SJSA1 (cell line): Measurements from ENCODE around the gene NUP188. TPM values are rescaled to one million over a fixed set of nuclear protein-coding genes. Genes with fewer than 3 reads are reported as not detected.

Experiments
- DNase-seq, 2 experiments: peaks; one replicate each; pipeline ENCODE4 v3.0.0-alpha.2; 2015 to 2020; ENCODE audit warnings: low spot score in 2 of 2, low read depth in 1 of 2
- H3K27ac ChIP-seq: fragments of 250-450 bp; sonication (Bioruptor Pico); 2 replicates; pipeline ENCODE4 v1.5.1; 2020; ENCODE audit warnings: mild to moderate bottlenecking, moderate library complexity
- H3K27me3 ChIP-seq: fragments of 250-450 bp; sonication (Bioruptor Pico); replicated peaks from 2 replicates; pipeline ENCODE4 v1.5.1; 2020; ENCODE audit warnings: mild to moderate bottlenecking, moderate library complexity
- H3K36me3 ChIP-seq: fragments of 250-450 bp; sonication (Bioruptor Pico); 2 replicates; pipeline ENCODE4 v1.5.1; 2020; ENCODE audit warnings: mild to moderate bottlenecking
- H3K4me1 ChIP-seq: fragments of 250-450 bp; sonication (Bioruptor Pico); replicated peaks from 2 replicates; pipeline ENCODE4 v1.6.1; 2021; ENCODE audit warnings: mild to moderate bottlenecking
- H3K4me3 ChIP-seq: fragments of 250-450 bp; sonication (Bioruptor Pico); 2 replicates; pipeline ENCODE4 v1.5.1; 2020; ENCODE audit warnings: mild to moderate bottlenecking
- H3K9me3 ChIP-seq: fragments of 250-450 bp; sonication (Bioruptor Pico); replicated peaks from 2 replicates; pipeline ENCODE4 v1.5.1; 2020; ENCODE audit warnings: mild to moderate bottlenecking
- total RNA-seq: library from RNA; depleted of rRNA; stranded (reverse); fragments of >200 nt; shearing (Covaris generic); gene quantifications from 2 replicates; pipeline ENCODE4 v1.2.3, GENCODE V29; 2014

The NUP188 gene
- total RNA-seq, 1 experiment from 2014 or later: 76.3 TPM

GRCh38 chr9:128920381-128921058 lies 27.0 kb upstream of the NUP188 start, which contains the start of gene PHYHD1:
TSS of gene PHYHD1 (plus strand) at chr9:128920982. CDS start at chr9:128922324, 1,342 bp downstream.
- no peak for DNase-seq

GRCh38 chr9:128921881-128922763 lies 25.4 kb upstream of the NUP188 start:
- no peak for DNase-seq
- Histone ChIP-seq H3K36me3 (peaks cover 21% of the 10 kb centered on the region), H3K4me3 (no peak overlapping the region), H3K9me3 (no peaks in the 10 kb centered on the region), H3K4me1 (peaks cover 4% of the 10 kb centered on the region; the same call in 1 of the 2 replicates), H3K27ac (no peak overlapping the region), H3K27me3 (no peaks in the 10 kb centered on the region)

More at GRCh38 chr9:128920381-128921058, 27.0 kb upstream of the NUP188 start, which contains the start of gene PHYHD1:
- Histone ChIP-seq H3K27ac (no peak within 1 kb of the TSS), H3K27me3 (no peaks in the 10 kb centered on the region), H3K4me3 (no peak within 1 kb of the TSS), H3K36me3 (peaks cover 34% of the 10 kb centered on the region), H3K4me1 (peaks cover 4% of the 10 kb centered on the region; the same call in 1 of the 2 replicates), H3K9me3 (no peaks in the 10 kb centered on the region)

- Histone ChIP-seq H3K9me3 (no peaks in the 10 kb centered on the region), H3K27me3 (no peaks in the 10 kb centered on the region), H3K4me1 (peaks cover 14% of the 10 kb centered on the region; the same call in 1 of the 2 replicates), H3K4me3 (no peak overlapping the region), H3K27ac (no peak overlapping the region), H3K36me3 (peaks cover 9% of the 10 kb centered on the region)
- DNase-seq: no peak
Measured at GRCh38 chr9:128923493-128923883, 24.0 kb upstream of the NUP188 start.

GRCh38 chr9:128927731-128928411 lies 19.6 kb upstream of the NUP188 start:
- H3K36me3 ChIP-seq: no peaks in the 10 kb centered on the region
- peak; percentile 58 to 60 for DNase-seq
- H3K27ac ChIP-seq: no peak overlapping the region
- H3K9me3 ChIP-seq: no peaks in the 10 kb centered on the region
- H3K4me3 ChIP-seq: no peak overlapping the region
- H3K27me3 ChIP-seq: no peaks in the 10 kb centered on the region
- H3K4me1 ChIP-seq: peaks cover 14% of the 10 kb centered on the region; the same call in 1 of the 2 replicates

- Histone ChIP-seq H3K4me3 (no peak overlapping the region), H3K36me3 (no peaks in the 10 kb centered on the region), H3K27me3 (no peaks in the 10 kb centered on the region), H3K4me1 (peaks cover 14% of the 10 kb centered on the region; the same call in 1 of the 2 replicates), H3K9me3 (no peaks in the 10 kb centered on the region), H3K27ac (no peak overlapping the region)
- DNase-seq: no peak
Measured at GRCh38 chr9:128928624-128929023, 18.9 kb upstream of the NUP188 start.

GRCh38 chr9:128929560-128929959 lies 17.9 kb upstream of the NUP188 start:
- H3K4me1 ChIP-seq: peaks cover 14% of the 10 kb centered on the region; the same call in 1 of the 2 replicates
- no peaks in the 10 kb centered on the region for H3K27me3 ChIP-seq
- no peak overlapping the region for H3K27ac ChIP-seq
- H3K9me3 ChIP-seq: no peaks in the 10 kb centered on the region
- H3K4me3 ChIP-seq: no peak overlapping the region
- H3K36me3 ChIP-seq: no peaks in the 10 kb centered on the region
- no peak for DNase-seq

- no peaks in the 10 kb centered on the region for H3K4me1 ChIP-seq
- no peak for DNase-seq
- no peaks in the 10 kb centered on the region for H3K9me3 ChIP-seq
- H3K36me3 ChIP-seq: no peaks in the 10 kb centered on the region
- H3K27ac ChIP-seq: no peak overlapping the region
- no peaks in the 10 kb centered on the region for H3K27me3 ChIP-seq
- no peak overlapping the region for H3K4me3 ChIP-seq
Measured at GRCh38 chr9:128933731-128934130, 13.8 kb upstream of the NUP188 start.

- no peaks in the 10 kb centered on the region for H3K27me3 ChIP-seq
- H3K4me3 ChIP-seq: no peak overlapping the region
- no peaks in the 10 kb centered on the region for H3K4me1 ChIP-seq
- no peaks in the 10 kb centered on the region for H3K36me3 ChIP-seq
- no peak for DNase-seq
- no peaks in the 10 kb centered on the region for H3K9me3 ChIP-seq
- H3K27ac ChIP-seq: no peak overlapping the region
Measured at GRCh38 chr9:128936171-128936865, 11.2 kb upstream of the NUP188 start.

- Histone ChIP-seq H3K36me3 (no peaks in the 10 kb centered on the region), H3K9me3 (no peaks in the 10 kb centered on the region), H3K27me3 (no peaks in the 10 kb centered on the region), H3K4me3 (no peak overlapping the region), H3K4me1 (no peaks in the 10 kb centered on the region), H3K27ac (no peak overlapping the region)
- no peak for DNase-seq
Measured at GRCh38 chr9:128937310-128938165, 10.0 kb upstream of the NUP188 start.

- Histone ChIP-seq H3K27ac (no peak overlapping the region), H3K9me3 (no peaks in the 10 kb centered on the region), H3K4me3 (no peak overlapping the region), H3K4me1 (no peaks in the 10 kb centered on the region), H3K36me3 (no peaks in the 10 kb centered on the region; the same call in 1 of the 2 replicates), H3K27me3 (no peaks in the 10 kb centered on the region)
- no peak for DNase-seq
Measured at GRCh38 chr9:128940271-128940921, 7.1 kb upstream of the NUP188 start.

- DNase-seq: no peak
- Histone ChIP-seq H3K36me3 (peaks cover 7% of the 10 kb centered on the region), H3K27me3 (no peaks in the 10 kb centered on the region), H3K4me3 (no peak overlapping the region), H3K27ac (no peak overlapping the region), H3K4me1 (no peaks in the 10 kb centered on the region; the same call in none of the 2 replicates), H3K9me3 (no peaks in the 10 kb centered on the region)
Measured at GRCh38 chr9:128940946-128941755, 6.3 kb upstream of the NUP188 start.
